PC-3 (cell line): ENCODE results near the gene PPARD.

Experiments used
- EZH2 ChIP-seq: fragments of 300-600 bp; sonication (generic); IDR thresholded peaks from one replicate; pipeline ENCODE4 v1.6.1; 2017; ENCODE audit warnings: antibody characterized with exemption, mild to moderate bottlenecking, low read length; ENCODE audit not compliant: unreplicated experiment
- TF ChIP-seq, protein P1 (sequence below): fragments of 300-600 bp; sonication (generic); conservative IDR thresholded peaks from 2 replicates; pipeline ENCODE4 v1.5.1; 2017; ENCODE audit warnings: antibody characterized with exemption, low read depth, mild to moderate bottlenecking, low read length

DNA sequence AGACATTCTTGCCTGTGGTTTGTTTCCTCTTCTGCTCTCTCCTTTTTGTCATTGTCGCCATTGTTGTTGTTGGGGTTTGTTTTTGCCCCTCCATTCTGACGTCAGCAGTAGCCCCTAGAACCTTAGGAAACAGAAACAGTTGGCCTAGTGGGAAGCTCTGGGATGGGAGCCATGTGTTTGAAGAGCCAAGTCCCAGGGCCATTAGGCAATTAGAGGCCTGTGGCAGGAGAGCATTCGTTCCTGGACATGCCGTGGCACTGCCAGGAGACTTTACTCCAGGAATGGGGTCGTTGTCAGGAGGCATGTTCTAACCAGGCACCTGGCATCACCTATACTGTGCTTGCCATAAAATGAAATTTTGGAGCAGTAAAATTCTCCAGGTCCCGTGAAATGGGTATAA, 39.7 kb downstream of the PPARD start:
- TF ChIP-seq, protein P1, sequence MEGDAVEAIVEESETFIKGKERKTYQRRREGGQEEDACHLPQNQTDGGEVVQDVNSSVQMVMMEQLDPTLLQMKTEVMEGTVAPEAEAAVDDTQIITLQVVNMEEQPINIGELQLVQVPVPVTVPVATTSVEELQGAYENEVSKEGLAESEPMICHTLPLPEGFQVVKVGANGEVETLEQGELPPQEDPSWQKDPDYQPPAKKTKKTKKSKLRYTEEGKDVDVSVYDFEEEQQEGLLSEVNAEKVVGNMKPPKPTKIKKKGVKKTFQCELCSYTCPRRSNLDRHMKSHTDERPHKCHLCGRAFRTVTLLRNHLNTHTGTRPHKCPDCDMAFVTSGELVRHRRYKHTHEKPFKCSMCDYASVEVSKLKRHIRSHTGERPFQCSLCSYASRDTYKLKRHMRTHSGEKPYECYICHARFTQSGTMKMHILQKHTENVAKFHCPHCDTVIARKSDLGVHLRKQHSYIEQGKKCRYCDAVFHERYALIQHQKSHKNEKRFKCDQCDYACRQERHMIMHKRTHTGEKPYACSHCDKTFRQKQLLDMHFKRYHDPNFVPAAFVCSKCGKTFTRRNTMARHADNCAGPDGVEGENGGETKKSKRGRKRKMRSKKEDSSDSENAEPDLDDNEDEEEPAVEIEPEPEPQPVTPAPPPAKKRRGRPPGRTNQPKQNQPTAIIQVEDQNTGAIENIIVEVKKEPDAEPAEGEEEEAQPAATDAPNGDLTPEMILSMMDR, result no peak
- TF ChIP-seq EZH2, result no peak
